ENCODE results near the gene CEP131.

The CEP131 gene

DNA sequence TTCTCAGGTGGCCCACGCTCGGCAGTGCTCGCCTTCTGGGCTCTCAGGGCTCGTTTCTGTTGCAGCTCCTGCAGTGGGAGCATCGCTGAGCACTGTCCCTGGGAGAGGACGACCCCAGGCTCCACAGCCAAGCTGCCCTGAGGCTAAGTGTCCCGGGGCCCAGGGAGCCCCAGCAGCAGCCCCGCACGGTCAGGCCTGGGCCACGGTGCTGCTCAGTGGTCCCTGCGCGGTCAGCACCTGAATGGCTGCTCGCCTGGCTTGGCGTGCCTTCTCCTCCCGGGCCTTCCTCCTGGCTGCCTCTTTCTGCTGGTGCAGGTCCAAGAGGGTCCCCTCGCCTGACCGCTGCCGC, 23.3 kb downstream of the CEP131 start:
- no peak for DNase-seq (ENCODE audit: low spot score)

DNA sequence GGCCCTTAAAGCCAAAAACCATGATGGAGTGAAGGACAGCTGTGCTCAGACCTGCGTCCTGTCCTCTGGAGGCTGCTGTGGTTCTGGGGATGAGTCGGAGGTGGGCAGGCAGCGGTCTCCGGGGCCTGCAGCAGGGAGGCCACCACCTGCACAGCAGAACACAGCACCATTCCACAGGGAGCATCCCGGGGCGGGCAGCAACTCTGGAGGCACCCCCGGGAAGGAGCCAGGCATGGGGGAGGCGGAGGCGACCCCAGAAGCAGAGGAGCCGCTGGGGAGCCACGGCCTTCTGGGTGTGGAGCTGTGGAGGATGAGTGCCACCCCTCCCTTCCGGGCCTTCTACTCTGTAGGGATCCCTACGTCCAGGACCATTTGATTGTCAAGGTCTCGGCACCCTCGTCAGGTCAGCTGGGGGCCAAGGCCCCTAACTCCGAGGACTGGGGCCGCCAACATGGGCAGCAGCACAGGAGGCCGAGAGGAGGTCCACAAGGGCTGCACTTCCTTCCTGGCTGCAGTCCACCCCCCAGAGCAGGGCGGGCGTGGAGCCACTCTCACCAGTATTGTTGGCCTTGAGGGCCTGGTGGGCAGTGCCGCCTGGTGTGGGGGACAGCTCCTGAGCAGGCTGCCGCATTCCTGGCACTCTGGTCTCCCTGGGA, 23.8 kb downstream of the CEP131 start:
- no peak for DNase-seq (ENCODE audit: low spot score)

DNA sequence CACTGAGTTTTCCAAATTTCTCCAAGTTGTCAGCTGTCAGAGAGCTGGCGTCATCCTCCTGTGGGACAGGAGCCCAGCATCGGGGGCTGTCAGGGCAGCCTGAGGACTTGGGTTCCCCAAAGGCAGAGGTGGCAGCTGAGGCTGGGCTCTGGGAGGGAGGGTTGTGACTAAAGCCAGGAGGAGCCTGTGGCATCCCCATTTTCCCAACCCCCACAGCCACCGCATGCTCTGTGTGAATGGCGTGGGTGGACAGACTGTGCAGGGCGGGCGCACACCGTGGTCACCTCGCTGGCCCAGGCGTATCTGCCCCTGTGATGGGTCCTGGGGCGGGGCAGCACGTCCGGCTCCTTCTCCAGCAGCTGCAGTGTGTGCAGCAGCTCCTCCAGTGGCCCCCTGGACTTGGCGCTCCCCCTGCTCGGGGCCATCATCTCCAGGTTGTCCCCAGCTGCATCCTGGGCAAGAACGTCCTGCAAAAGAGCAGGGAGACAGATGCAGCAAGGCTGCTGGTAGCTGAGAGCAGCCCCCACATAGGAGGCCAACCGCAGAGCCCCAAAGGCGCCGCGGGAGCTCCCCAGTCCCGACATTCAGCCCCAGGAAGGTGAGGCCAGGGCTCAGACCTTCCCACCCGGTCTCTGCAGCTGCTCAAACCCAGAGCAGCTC, 24.8 kb downstream of the CEP131 start:
- no peak for DNase-seq (ENCODE audit: low spot score)

DNA sequence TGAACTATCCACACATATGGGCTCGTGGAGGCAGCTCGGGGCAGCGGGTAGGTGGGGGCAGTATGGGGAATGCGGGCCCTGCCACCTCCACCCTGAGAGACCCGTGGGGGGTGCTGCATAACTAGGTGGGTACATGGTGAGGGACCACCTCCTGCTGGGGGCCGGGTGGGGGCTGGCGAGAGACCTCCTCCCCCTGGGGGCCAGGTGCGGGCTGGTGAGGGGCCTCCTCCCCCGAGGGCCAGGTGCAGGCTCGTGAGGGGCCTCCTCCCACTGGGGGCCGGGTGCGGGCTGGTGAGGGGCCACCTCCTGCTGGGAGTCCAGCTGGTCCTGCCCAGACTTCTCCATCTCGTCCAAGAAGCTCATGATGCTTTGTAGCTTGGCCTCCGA, 25.4 kb downstream of the CEP131 start:
- DNase-seq (ENCODE audit: low spot score) = no peak

DNA sequence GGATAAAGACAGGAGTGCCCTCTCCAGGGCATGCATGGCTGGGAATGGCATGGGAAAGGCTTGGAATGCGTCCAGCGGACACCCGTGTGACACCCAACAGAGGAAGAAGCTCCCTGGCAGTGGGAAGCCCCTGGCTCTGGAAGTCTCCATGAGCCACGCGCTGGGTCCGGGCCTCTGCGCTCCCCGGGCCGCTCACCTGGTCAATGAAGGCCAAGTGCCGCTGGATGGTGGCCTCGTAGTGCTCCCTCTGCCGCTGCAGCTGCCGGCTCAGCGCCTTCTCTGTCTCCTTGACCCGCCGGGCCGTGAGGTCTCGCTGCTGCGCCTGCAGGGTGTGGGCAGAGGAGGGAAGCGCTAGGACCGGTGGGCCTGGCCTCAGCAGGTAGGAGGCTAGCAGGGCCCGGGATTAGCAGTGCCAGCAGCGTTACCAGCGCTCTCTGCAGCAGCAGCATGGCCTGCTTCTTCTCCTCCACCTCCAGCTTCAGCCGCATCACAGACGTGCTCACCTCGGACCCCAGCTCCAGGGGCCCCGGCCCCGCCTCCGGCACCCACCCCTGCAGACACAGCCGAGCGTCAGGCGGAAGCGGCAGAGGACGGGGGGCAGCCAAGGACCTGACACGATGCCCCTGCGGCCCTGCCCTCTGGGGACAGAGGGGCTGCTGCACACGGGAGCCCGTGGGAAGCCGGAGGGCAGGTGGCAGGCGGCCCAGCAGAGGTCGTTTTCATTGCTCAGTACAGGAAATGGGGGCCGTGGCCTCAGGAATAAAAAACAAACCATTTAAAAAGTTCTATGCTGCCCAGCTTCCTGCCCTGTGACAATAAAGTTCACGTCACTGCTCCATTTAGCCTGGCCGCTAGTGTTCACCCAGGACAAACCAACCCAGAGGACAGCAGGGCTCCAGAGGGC, 26.0 kb downstream of the CEP131 start:
- no peak for DNase-seq (ENCODE audit: low spot score)

DNA sequence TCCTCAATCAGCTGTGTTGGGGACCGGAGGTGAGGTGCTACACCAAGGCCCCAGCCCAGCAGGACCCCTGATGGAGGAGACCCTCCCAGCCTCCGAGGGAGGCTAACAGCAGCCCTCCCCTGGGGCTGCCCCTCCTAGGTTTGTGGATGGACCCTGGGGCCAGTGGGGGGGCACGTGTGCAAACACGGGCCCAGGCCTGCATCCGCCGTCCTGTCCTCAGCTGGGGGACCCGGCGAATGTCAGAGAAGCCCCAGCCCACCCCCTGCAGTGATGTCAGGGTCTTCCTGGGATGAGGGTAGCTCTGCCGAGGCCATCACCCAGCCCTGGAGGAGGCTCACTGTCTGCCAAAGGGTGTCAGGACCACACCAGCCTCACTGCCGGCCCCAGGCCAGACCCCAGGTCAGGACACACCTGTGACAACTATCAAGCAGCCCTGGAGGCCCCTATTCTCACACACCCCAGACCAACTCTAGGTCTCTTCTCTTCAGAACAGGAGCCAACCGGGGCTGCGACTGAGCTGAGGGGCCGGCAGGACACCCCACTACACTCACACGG, 26.7 kb downstream of the CEP131 start:
- no peak for DNase-seq (ENCODE audit: low spot score)

DNA sequence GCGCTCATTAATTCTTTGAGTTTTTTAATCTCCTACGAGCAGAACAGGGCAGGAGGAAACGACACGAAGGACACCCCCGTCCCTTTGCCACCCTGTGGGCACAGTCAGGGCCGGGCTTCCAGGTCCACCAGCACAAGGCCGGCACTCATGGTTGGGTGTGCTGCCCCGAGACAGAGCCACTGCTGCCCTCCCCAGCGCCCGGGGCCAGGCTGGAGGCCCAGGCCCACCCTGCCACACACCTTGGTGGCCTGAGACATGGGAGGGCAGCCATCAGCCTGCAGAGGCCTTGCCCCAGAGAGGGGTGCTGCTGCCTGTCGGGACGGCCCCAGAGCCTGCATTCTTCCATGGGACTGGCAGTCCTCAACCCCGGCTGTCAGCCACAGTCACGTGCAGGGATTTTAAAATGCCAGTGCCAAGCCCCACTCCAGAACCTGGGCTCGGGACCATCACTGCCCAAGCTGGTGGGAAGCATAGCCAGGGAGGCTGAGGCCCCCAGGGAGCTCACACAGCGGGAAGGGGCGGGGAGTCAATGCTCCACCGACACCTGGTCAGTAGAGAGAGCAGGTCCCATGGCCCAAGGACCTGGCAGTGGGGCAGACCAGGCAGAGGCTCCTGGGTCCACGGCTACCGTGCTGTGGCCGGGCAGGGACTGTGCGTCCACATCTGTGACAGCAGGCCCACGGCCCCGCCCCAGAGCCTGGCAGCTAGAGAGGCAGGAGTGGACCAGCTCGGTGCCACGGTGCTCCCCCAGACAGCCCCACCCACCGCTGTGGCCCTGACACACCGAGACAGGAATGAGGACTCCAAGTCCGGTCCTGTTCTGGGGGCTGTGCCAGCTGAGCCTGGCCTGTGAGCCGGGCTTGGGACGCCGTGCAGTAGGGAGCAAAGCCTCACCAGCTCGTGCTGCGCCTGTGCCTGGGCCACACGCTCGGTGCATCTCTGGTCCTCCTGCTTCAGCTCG, 27.5 kb downstream of the CEP131 start:
- no peak for DNase-seq (ENCODE audit: low spot score)

DNA sequence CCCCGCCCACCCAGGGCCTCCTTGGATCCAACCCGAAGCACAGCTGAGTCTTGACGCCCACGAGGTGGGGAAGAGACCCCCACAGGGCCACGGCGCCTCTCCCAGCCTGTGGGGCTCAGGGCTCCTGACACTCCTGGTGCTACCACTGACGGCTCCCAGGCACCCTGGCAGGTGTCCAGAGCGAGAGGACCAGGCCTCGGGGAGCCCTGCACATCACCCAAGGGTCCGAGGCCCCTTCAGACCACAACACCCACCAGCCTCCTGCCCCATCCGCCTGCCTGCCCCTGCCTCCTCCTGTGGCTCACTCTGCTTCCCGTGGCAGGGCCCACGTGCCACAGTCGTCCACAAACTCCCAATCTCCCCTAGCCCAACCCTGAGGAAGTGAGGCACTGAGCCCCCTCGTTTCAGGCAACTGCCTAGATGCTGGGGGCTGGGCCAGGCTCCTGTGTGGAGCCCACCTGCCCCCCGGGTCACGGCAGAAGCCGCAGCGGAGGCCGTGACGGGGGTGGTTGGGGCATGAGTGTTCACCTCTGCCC, 28.5 kb downstream of the CEP131 start:
- DNase-seq (ENCODE audit: low spot score) = no peak

DNA sequence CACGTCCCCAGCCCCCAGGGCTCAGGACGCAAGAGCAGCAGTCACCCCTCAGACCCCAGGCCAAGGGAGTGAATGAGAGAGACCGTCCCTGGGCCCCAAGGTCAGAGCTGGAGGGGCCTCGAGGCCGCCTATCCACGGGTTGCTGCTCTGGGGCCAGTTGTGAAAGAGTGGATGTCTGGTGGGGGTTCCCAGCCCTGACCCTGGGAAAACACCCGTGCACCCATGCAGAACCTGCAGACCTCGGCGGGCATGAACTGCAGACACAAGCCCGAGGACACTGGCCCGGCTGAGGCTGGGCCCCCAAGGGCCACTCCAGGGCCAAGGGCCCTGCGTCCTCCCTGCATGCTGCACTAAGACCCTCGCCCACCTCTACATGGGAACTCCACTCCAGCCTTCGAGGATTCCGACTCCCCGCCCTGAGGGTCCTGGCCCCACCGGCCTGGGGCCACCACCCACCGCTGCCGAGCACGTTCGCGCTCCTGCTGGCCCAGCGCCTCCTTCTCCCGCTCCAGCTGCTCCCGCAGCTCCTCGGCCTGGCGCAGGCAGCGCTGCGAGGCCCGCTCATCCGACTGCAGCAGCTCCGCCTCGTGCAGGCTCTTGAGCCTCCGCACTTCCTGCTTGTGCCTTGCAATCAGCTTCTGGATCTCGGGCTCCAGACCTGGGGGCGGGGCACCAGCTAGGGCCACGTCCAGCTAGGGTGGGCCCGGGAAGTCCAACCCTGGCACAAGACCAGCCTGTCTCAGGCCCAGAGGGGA, 29.1 kb downstream of the CEP131 start:
- DNase-seq (ENCODE audit: low spot score) = no peak

DNA sequence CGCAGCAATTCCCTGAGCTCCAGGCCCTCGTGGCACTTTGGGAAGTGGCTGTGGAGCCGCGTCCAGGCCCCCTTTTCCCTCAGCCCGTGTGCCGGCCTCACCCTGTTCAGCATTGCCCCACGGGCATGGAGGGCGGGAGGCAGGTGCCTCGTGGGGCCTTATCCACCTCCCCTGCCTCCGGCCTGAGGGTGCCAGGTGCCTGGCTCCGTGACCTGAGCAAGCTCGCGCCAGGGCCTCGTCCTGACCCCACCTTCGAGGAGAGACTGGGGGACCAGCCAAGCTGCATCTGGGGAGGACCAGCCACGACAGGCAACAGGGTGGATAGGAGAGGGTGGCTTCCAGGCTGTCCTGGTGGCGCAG, 29.7 kb downstream of the CEP131 start:
- no peak for DNase-seq (ENCODE audit: low spot score)

DNA sequence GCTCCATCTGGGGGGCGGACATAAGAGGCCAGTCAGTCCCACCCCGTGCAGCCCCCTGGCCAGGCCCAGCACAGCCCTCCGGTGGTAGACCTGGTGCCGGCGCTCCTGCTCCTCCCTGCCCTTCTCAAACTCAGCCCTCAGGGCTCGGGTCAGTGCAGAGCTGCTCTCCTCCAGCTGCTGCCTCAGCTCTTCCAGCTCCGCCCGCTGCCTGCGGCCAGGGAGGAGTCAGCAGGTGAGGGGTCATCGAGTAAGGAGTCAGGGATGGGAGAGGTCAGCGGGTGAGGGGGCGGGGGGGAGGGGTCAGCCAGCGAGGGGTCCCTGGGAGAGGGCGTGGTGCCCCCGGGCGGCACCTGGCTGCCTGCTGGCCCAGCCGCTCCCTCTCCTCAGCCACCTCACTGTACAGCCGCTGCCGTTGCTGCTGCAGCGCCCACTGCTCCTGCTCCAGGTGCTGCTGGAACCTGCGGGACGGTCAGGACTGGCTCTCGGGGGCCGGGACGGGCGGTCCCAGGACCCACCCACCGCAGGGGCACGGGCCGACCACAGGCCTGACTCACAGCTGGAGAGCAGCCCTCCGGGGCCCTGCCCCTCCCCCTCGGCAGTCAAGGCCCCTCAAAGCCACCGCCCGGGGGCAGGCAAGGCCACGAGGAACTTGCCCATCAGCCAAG, 30.2 kb downstream of the CEP131 start:
- no peak for DNase-seq (ENCODE audit: low spot score)

DNA sequence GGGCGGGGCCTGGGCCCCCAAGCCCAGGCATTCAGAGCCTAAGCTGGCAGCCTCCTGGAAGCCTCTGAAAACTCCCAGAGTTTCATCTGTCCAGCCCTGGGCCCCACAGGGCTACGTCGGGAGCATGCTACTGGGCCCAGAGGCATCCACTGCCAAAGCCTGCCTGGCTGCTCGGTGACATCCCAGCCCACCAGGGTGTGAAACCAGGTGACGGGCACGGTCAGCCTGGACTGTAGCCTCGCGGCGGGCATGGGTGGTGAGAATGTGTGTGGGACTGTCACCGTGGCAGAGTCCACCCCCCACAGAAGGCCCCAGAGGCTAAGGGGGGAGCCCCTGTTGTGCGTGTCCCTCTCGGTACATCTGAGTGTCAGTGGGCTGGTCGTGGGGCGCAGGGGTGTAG, 31.1 kb downstream of the CEP131 start:
- no peak for DNase-seq (ENCODE audit: low spot score)

DNA sequence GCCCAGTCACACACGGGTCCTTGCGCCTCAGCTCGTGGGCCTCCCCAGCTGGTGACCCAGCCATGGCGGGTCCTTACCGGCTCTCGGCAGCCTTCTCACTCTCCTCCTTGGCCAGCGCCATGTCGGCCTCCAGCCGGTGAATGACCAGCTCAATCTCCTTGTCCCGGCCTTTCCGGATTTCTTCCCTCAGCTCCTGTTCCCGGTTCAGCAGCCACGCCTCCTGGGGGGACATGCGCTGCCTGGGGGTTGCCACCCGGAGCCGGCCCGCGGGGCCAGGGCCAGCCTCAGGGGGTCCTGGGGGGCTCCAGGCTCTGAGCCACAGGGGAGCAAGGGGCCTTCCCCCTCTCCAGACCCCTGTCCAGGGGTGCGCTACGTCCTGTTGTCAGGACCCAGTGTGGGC, 31.6 kb downstream of the CEP131 start:
- DNase-seq (ENCODE audit: low spot score) = no peak

DNA sequence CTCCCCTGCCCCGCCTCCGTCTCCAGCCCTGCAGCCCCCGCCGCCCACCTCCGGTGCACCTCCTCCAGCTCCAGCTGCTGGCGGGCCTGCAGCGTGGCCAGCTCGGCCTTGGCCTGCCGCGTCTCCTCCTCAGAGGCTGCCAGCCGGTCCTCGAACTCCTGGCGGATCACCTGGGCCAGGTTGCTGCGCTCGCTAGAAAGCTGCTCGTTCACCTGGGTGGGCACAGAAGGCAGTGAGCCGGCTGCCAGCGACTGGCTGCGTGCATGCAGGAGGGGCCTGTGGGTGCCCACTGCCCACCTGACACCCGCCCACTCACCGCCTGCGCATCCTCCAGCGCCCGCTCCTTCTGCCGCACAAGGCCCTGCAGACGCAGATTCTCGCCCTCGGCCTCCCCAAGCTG, 32.2 kb downstream of the CEP131 start:
- no peak for DNase-seq (ENCODE audit: low spot score)

DNA sequence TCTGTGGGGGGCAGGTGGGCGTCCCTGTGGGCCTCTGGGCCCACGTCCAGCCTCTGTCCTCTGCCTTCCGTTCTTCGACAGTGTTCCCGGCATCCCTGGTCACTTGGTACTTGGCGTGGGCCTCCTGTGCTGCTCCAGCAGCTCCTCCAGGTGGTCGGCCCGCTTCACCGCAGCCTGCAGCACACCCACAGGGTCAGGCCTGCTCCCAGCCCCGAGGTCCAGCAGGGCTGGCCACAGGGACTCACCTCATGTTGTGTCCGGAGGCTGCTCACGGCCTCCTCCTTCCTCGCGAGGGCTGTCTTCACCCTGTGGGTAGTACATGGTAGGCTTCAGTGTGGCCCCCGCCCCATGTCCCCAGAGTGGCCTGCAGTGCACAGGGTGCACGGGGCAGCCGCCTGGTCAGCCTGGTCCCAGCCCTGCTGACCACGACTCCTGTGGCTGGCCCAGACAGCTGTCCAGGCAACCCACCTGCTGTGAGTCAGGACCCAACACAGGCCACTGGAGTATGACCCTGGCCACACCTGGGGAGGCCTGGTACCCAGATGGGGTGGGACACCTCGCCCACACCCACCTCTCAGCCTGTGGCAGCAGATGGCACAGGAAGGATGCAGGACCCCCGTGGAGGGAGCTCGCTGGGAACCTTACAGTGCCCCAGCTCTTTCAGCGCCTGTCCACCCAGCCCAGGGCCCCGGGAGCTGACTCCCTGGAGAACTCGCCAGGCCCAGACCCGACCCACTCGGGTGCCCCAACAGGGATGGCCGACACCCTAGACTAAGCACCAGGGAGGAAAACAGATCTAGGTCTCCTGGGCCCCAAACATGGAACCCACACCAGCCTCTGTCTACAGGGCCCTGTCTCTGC, 32.9 kb downstream of the CEP131 start:
- peak; percentile 69 for DNase-seq (ENCODE audit: low spot score)

DNA sequence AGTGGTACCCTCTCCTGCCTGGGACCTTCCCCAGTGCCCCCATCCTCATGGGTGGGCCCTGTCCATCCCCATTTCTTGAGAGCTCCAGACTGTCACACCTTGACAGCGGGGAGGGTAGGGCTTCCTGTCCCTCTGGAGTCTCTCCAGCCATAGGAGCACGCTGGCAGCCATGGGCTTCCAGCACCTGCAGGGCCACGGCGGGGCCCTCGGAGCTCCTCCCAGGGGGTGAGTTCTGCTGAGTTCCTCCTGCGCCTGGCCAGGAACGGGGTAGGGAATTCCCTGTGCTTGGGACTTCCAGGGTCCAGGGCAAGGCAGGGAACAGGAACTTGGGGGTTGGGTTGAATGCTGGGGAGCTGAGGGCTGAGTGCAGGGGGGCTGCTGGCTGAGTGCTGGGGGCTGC, 33.7 kb downstream of the CEP131 start:
- DNase-seq (ENCODE audit: low spot score) = no peak

DNA sequence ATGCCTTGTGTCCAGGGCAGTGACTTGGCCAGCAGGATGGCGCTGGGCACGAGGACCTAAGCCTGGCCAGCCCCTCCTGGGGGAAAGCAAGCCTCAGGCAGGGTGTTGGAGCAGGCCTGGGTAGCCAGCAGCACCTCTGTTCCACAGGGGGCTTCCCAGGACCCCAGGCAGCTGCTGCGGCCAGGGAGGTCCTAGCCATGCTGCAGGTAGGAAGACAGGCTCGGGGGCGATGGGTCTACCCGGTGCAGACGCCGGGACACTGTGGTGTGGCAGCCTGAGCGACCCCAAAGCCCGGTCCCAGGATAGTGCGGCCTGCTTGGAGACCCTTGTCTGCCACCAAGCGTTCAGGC, 34.3 kb downstream of the CEP131 start:
- no peak for DNase-seq (ENCODE audit: low spot score)

DNA sequence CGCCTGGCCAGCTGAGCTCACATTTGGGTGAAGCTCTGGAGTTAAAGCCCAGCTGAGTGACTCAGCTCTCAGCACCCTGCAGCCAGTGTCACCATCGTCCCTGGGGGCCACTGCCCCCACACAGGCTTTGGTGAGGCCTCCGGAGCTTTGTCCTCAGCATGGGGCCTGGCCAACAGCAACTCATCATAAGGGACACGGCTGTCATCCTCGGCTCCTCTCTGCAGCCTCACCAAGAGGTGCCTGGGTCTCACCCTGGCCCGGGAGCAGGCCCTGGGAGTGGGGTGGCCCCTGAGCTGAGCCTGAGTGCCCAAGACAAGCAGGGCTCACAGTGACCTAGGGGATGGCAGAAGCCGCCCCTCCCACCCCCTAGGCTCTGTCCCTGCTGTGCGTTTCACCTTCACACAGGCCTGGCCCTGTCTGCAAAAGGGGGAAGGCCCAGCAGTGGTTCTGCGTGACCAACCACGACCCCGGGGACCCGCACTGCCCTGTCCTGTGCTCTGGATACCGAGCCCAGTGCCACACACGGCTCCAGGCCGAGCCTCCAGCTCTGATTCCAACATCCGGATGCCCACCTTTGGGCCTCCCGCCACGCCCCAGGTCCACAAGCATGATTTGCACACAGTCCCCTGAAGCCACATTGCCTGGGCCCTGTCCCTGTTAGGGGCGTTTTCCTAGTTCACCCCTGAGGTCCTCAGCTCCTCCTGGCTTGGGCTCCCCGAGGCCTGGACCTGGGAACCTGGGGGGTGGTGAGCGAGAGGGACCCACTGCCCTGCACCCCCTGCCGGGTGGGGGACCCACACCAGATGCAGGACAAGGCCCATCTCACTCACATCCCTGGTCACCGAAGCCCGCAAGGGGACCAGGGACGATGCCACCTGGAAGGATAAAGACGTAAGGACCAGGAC, 34.9 kb downstream of the CEP131 start:
- DNase-seq (ENCODE audit: low spot score) = no peak

Data from HuH-7 (cell line).